ENCODE measurements around the gene LANCL2. TPM values are rescaled to one million over a fixed set of nuclear protein-coding genes. Genes with fewer than 3 reads are reported as not detected.

The LANCL2 gene
- total and polyA plus RNA-seq, 2 experiments from 2014 or later, result 11.7 to 13.8 TPM

- Histone ChIP-seq H3K4me2 (ENCODE audit: unreplicated experiment) (no peak overlapping the region), H3K4me3 (no peak overlapping the region), H3K9me3 (ENCODE audit: low read depth) (no peaks in the 10 kb centered on the region), H3K27ac (no peak overlapping the region), H3F3A (ENCODE audit: insufficient read depth) (peaks cover 15% of the 10 kb centered on the region), H3K79me2 (ENCODE audit: insufficient read depth) (peaks cover 6% of the 10 kb centered on the region; the same call in 1 of the 2 replicates), H3K36me3 (ENCODE audit: low read depth) (no peaks in the 10 kb centered on the region), H3K9me2 (ENCODE audit: insufficient read depth) (no peaks in the 10 kb centered on the region), H2AFZ (no peak overlapping the region), H3K9ac (no peak overlapping the region), H4K20me1 (ENCODE audit: insufficient read depth) (no peaks in the 10 kb centered on the region), H3K4me1 (ENCODE audit: insufficient read depth) (peaks cover 16% of the 10 kb centered on the region), H3K27me3 (replicated peaks; ENCODE audit: insufficient read depth) (no peaks in the 10 kb centered on the region)
- WGBS, 2 experiments (ENCODE audit: low coverage in 1 of 2, low lambda C conversion rate in 2 of 2, missing lambda C conversion rate in 2 of 2), result 88 to 92% methylated on average over 6 of the region's 6 CpGs
- no peak for TF ChIP-seq EZH2 (IDR thresholded peaks at IDR 0.05; ENCODE audit: insufficient read depth, poor library complexity, severe bottlenecking)
- no peak for DNase-seq
- in situ Hi-C loops (cut with MboI), result no loop called here
Observed at GRCh38 chr7:55483046-55483445, 117.9 kb downstream of the LANCL2 start.

Other genes starting within 250 kb of the LANCL2 start
- 86.5 and 106 TPM in 2 replicates for gene VOPP1, start 207.2 kb downstream of the LANCL2 start, total RNA-seq (2014; rRNA removed; shearing (Covaris generic))
- 27.5 and 27.7 TPM in 2 replicates for gene VOPP1, start 207.2 kb downstream of the LANCL2 start, polyA plus RNA-seq (2016; fragmentation: Nextera tagmentation; extraction: Ambion mirVana)

Data from GM23248 (cell line).